ENCODE measurements around the gene SIAH3.

GRCh38 chr13:45873491-45874325 is 22.2 kb upstream of the SIAH3 start:
- TF ChIP-seq CTCF (IDR thresholded peaks at IDR 0.05) (no peak), POLR2A (IDR thresholded peaks at IDR 0.05) (no peak)
